Common myeloid progenitor, CD34-positive (primary cell): Measurements from ENCODE around the gene KRT75.
"Not testable (repeated sequence)": the region's sequence is repeated elsewhere in the genome, so short reads cannot be mapped to it uniquely, and the experiment has no call there.

Source experiments
- CTCF ChIA-PET: fragments of 350-600 bp; sonication (Branson Sonifier 250); formaldehyde crosslinking; loops from one replicate; lab custom pipeline; 2021; ENCODE audit warnings: antibody characterized with exemption; lab: Charles Lee
- POLR2A ChIA-PET: fragments of 350-600 bp; sonication (Branson Sonifier 250); formaldehyde crosslinking; loops from one replicate; lab custom pipeline; 2021; ENCODE audit warnings: antibody characterized with exemption; lab: Charles Lee
- DNase-seq, 3 donors: peaks; one replicate each; pipeline versions ENCODE4 v3.0.0 to v3.0.0-alpha.2; 2013
- H3K27ac ChIP-seq, 2 experiments: 1 replicate in 1 of 2; 2 replicates in 1 of 2; pipeline ENCODE4 v1.7.0; 2013; ENCODE audit warnings: inconsistent platforms in 2 of 2, low read length in 2 of 2, mild to moderate bottlenecking in 2 of 2, low read depth in 1 of 2, moderate library complexity in 1 of 2; ENCODE audit not compliant: severe bottlenecking in 2 of 2, insufficient read depth in 1 of 2, poor library complexity in 1 of 2
- H3K27me3 ChIP-seq, 5 experiments: replicated peaks in 2 of 5; 1 replicate in 3 of 5; 2 replicates in 2 of 5; pipeline versions ENCODE4 v1.6.1 to v1.7.0; 2013; ENCODE audit warnings: low read length in 4 of 5, mild to moderate bottlenecking in 2 of 5, moderate library complexity in 2 of 5, inconsistent platforms in 1 of 5; ENCODE audit not compliant: insufficient read depth in 5 of 5, control insufficient read depth in 4 of 5
- H3K36me3 ChIP-seq, 4 experiments: 1 replicate in 2 of 4; 2 replicates in 2 of 4; pipeline versions ENCODE4 v1.6.1 to v1.7.0; 2013; ENCODE audit warnings: low read length in 3 of 4, control low read depth in 1 of 4, mild to moderate bottlenecking in 1 of 4; ENCODE audit not compliant: control insufficient read depth in 4 of 4, insufficient read depth in 4 of 4
- H3K4me1 ChIP-seq, 4 experiments: 1 replicate in 3 of 4; 2 replicates in 1 of 4; pipeline versions ENCODE4 v1.6.1 to v1.7.1; 2013; ENCODE audit warnings: low read length in 3 of 4, mild to moderate bottlenecking in 3 of 4, control low read depth in 1 of 4, inconsistent platforms in 1 of 4, moderate library complexity in 1 of 4; ENCODE audit not compliant: control insufficient read depth in 4 of 4, insufficient read depth in 4 of 4; ENCODE audit errors: control extremely low read depth in 1 of 4
- H3K4me3 ChIP-seq, 7 experiments: 1 replicate in 4 of 7; 2 replicates in 3 of 7; pipeline versions ENCODE4 v1.5.1 to v1.7.0; 2013; ENCODE audit warnings: mild to moderate bottlenecking in 7 of 7, low read length in 6 of 7, moderate library complexity in 6 of 7, inconsistent platforms in 2 of 7, low read depth in 2 of 7, control low read depth in 1 of 7; ENCODE audit not compliant: insufficient read depth in 4 of 7, control insufficient read depth in 1 of 7; ENCODE audit errors: extremely low read depth in 1 of 7
- H3K9me3 ChIP-seq, 5 experiments: 1 replicate in 4 of 5; 2 replicates in 1 of 5; pipeline versions ENCODE4 v1.6.1 to v1.7.1; 2013; ENCODE audit warnings: low read length in 4 of 5, mild to moderate bottlenecking in 2 of 5, inconsistent platforms in 1 of 5, low read depth in 1 of 5, moderate library complexity in 1 of 5; ENCODE audit not compliant: control insufficient read depth in 4 of 5, insufficient read depth in 2 of 5; ENCODE audit errors: control extremely low read depth in 1 of 5
- WGBS: methylation state at CpG from one replicate; pipeline ENCODE4 v1.1.5; 2013; ENCODE audit not compliant: insufficient coverage; 5-methylcytosine and 5-hydroxymethylcytosine counted together

KRT75 gene

DNA sequence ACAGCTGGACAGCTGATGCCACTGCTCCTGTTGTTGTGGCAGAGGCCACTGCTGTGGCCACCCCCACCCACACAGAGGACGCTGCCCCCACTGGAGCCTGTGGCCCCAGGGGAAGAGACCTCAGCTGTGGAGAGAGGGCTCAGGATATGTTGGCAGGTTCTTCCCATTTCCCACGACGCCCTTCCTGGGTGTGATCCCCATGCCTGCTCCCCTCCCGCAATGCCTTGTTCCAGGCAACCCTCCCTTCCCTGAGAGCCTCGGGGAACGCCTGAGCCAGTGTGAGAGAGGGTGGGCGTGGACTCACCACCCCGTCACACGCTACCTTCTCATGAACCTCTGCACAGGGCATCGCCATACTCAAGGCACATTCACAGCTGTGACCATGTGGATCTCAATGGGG, 22.4 kb downstream of the KRT75 start:
- Histone ChIP-seq H3K4me3 (no peak overlapping the region), H3K27ac (no peak overlapping the region), H3K4me1 (no peaks in the 10 kb centered on the region), H3K36me3 (no peaks in the 10 kb centered on the region), H3K9me3 (no peaks in the 10 kb centered on the region), H3K27me3 (peaks cover 0 to 4% (median 0%) of the 10 kb centered on the region in 5 experiments)
- ChIA-PET CTCF (interaction anchor here (0.8 to 1.4 kb wide), 2 partner anchors 9 to 308 kb away, joined by 3 read pairs; no protein-coding TSS in a partner anchor), POLR2A (no interaction called here)
- WGBS, result 94% methylated on average over 9 of the region's 10 CpGs
- DNase-seq, result no peak

DNA sequence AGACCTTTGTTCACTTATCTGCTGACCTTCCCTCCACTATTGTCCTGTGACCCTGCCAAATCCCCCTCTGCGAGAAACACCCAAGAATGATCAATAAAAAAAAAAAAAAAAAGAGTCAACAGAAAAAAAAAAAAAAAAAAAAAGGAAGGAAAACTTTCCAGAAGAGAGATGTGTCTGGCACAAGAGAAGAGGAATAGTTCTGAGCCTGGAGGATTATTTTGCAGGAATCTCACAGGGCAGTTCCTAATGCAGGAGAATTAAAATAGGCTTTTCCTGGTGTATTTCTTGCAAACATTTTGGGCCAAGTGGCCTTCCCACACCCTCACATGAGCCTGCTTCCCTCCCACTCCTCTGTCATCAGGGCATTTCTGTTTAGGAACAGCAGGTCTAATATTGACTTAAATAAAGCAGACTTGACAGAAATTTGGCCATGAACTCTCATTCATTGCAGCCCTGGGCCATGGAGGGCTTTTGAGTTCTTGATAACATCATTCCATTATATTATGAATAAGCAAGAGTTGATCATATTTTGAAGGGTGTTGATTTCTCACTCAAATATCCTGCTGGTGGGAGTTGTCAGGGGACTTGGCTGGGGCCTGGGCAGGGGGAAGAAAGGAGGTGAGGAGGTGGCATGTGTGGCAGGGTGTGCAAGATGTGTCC, 23.5 kb downstream of the KRT75 start:
- H3K36me3 ChIP-seq, H3K4me1 ChIP-seq, CTCF ChIA-PET, DNase-seq, H3K27ac ChIP-seq, H3K9me3 ChIP-seq, H3K27me3 ChIP-seq, H3K4me3 ChIP-seq, POLR2A ChIA-PET: not testable (repeated sequence)
- no CpG with 5 or more reads among the region's 1 CpG for WGBS

DNA sequence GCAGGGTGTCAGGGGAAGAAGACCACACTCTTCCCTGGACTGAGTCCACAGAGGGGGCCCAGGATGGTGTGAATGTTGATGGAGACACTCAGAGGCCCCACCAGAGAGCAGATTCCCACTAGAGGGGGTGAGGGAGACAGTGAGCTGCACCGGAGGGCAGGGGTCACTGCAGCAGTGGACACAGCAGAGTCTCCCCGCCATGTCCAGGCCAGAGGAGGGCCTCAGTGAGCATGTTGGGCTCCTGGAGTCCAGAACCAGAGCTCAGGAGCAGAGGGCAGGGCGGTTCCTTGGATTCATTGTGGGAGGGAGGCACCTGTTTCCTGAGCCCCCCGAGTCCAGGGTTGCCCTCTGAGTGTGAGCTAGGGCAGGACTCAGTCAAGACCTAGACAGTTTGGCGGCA, 26.3 kb downstream of the KRT75 start:
- ChIA-PET POLR2A (no interaction called here), CTCF (no interaction called here)
- Histone ChIP-seq H3K9me3 (no peaks in the 10 kb centered on the region), H3K27me3 (peaks cover 0 to 8% (median 0%) of the 10 kb centered on the region in 5 experiments), H3K4me3 (no peak overlapping the region), H3K4me1 (no peaks in the 10 kb centered on the region), H3K27ac (no peak overlapping the region), H3K36me3 (no peaks in the 10 kb centered on the region)
- DNase-seq, result no peak
- 91% methylated on average over 4 of the region's 5 CpGs for WGBS

DNA sequence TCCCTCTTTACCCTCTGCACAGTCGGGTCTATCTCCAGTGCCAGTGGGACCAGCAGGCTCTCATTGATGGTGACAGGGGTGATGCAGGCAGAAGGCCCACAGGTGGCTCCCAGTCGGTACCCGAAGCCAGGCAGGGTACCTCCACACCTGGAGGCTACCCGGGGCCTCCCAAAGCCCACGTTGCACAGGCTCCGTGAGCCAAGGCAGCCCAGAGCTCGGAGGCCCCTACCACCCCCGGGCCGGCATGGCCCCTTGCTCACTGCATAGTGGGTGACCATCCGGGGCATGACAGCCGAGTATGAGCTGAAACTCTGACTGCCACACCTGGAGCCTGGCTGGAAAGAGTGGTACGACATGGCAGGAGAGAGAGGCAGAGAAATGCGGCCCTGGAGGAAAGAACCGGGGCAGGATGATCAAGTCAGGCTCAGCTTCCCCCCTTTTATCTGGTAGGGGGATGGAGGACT, 28.2 kb downstream of the KRT75 start, which contains the start of gene KRT82:
KRT82 (minus strand) TSS at position 414 of the 464 bp plus-strand sequence; CDS start at position 356, 58 bp downstream.
- H3K4me1 ChIP-seq, result no peaks in the 10 kb centered on the region
- CTCF ChIA-PET, result interaction anchor here (1.0 to 1.2 kb wide), 2 partner anchors 9 to 12 kb away, joined by 3 to 9 read pairs; no protein-coding TSS in a partner anchor
- POLR2A ChIA-PET, result interaction anchor here (0.6 kb wide), 1 partner anchor 371 kb away, joined by 3 read pairs; the partner anchor contains the start of gene KRT76
- H3K4me3 ChIP-seq, result no peak within 1 kb of the TSS
- no peaks in the 10 kb centered on the region for H3K9me3 ChIP-seq
- no peak for DNase-seq
- H3K36me3 ChIP-seq, result no peaks in the 10 kb centered on the region
- WGBS, result 98% methylated on average over 14 of the region's 14 CpGs
- H3K27me3 ChIP-seq, result peaks cover 0 to 11% (median 0%) of the 10 kb centered on the region in 5 experiments
- no peak within 1 kb of the TSS for H3K27ac ChIP-seq

DNA sequence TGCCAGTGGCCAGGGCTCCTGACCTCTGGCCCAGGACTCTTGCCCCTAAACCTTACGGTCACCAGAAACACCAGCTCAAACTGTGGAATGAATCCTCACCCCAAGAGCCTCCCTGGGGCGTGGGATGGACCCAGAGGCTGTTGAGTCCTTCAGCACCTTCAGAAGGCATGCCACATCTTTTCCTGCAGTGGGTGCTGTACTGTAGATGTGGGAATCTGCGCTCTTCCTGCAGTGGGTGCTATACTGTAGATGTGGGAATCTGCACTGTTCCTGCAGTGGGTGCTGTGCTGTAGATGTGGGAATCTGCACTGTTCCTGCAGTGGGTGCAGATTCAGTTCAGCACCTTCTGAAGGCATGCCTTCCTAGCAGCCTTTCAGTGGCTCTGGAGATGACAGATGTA, 29.2 kb downstream of the KRT75 start:
- peaks cover 0 to 11% (median 0%) of the 10 kb centered on the region in 5 experiments for H3K27me3 ChIP-seq
- H3K36me3 ChIP-seq, result no peaks in the 10 kb centered on the region
- H3K4me3 ChIP-seq, result no peak overlapping the region
- POLR2A ChIA-PET, result no interaction called here
- DNase-seq, result no peak
- 100% methylated on average over 1 of the region's 3 CpGs for WGBS
- H3K27ac ChIP-seq, result no peak overlapping the region
- H3K4me1 ChIP-seq, result no peaks in the 10 kb centered on the region
- H3K9me3 ChIP-seq, result no peaks in the 10 kb centered on the region
- CTCF ChIA-PET, result interaction anchor here (0.6 to 1.5 kb wide), 2 partner anchors 10 to 37 kb away, joined by 3 to 7 read pairs; no protein-coding TSS in a partner anchor

DNA sequence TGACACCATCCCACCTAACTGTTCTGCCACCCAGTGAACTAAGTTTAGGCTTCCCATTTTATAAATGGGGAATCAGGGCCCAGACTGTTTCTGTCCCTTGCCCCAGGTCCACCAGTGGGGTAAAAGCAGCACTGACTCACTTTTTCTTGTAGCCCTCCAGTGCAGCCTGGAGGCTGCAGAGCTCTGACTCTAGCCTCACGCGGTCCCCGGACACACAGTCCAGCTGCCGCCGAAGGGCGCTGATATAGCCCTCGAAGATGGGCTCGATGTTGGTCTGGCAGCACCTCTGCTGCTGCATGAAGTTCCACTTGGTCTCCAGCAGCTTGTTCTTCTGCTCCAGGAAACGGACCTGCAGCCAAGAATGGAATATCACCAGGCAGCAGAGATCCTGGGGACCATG, 30.6 kb downstream of the KRT75 start:
- WGBS, result over 99% methylated on average over 9 of the region's 9 CpGs
- DNase-seq, result no peak
- no peaks in the 10 kb centered on the region for H3K4me1 ChIP-seq
- H3K9me3 ChIP-seq, result no peaks in the 10 kb centered on the region
- no peaks in the 10 kb centered on the region for H3K36me3 ChIP-seq
- no peak overlapping the region for H3K27ac ChIP-seq
- peaks cover 0 to 14% (median 0%) of the 10 kb centered on the region in 5 experiments for H3K27me3 ChIP-seq
- ChIA-PET CTCF (interaction anchor here (0.7 to 1.5 kb wide), 4 partner anchors 8 to 482 kb away, joined by 3 to 7 read pairs (median 4); no protein-coding TSS in a partner anchor), POLR2A (no interaction called here)
- no peak overlapping the region for H3K4me3 ChIP-seq
